Measurements from ENCODE around the gene TSPYL2.

TSPYL2 gene

DNA sequence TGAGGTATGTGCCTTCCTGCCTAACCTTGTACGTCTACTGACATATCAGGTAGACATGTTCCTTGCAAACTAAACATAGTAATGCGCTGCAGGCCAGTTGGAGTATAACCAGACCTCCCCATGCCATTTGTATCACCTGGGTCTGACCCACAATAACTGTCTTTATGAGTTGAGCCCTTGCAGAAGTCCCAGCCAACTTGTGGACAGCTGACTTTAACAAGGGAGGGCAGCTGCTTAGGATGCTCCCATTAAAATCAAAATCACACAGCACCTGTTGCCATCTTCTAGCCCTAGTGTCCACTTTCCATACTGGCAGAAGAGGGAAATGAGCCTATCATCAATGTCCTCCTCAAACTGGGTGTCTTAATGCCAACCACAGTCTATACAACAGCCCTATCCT, 53.4 kb downstream of the TSPYL2 start:
- H3K79me2 ChIP-seq (ENCODE audit: insufficient read depth, low read length): no peaks in the 10 kb centered on the region
- H3K4me3 ChIP-seq (ENCODE audit: low read depth, low read length, poor library complexity, severe bottlenecking): no peak overlapping the region
- no peak for TF ChIP-seq EZH2 (IDR thresholded peaks at IDR 0.05; ENCODE audit: borderline replicate concordance, low read length)
- TF ChIP-seq, protein P1, sequence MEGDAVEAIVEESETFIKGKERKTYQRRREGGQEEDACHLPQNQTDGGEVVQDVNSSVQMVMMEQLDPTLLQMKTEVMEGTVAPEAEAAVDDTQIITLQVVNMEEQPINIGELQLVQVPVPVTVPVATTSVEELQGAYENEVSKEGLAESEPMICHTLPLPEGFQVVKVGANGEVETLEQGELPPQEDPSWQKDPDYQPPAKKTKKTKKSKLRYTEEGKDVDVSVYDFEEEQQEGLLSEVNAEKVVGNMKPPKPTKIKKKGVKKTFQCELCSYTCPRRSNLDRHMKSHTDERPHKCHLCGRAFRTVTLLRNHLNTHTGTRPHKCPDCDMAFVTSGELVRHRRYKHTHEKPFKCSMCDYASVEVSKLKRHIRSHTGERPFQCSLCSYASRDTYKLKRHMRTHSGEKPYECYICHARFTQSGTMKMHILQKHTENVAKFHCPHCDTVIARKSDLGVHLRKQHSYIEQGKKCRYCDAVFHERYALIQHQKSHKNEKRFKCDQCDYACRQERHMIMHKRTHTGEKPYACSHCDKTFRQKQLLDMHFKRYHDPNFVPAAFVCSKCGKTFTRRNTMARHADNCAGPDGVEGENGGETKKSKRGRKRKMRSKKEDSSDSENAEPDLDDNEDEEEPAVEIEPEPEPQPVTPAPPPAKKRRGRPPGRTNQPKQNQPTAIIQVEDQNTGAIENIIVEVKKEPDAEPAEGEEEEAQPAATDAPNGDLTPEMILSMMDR (IDR thresholded peaks at IDR 0.05; ENCODE audit: low read length): no peak
- H3K4me1 ChIP-seq (ENCODE audit: insufficient read depth, low read length, severe bottlenecking): no peaks in the 10 kb centered on the region
- H3K9ac ChIP-seq (ENCODE audit: low read length): no peak overlapping the region
- H3F3A ChIP-seq (ENCODE audit: insufficient read depth, low read length): no peaks in the 10 kb centered on the region
- no peaks in the 10 kb centered on the region for H3K27me3 ChIP-seq (ENCODE audit: insufficient read depth, low read length)
- H3K27ac ChIP-seq (ENCODE audit: low read depth, low read length, poor library complexity, severe bottlenecking): no peak overlapping the region
- no peak overlapping the region for H2AFZ ChIP-seq (ENCODE audit: low read length)
- H4K20me1 ChIP-seq (ENCODE audit: insufficient read depth, low read length): no peaks in the 10 kb centered on the region
- H3K9me3 ChIP-seq (ENCODE audit: low read length): no peaks in the 10 kb centered on the region
- no peak overlapping the region for H3K4me2 ChIP-seq (ENCODE audit: low read length)
- H3K9me2 ChIP-seq (ENCODE audit: low read depth, low read length): no peaks in the 10 kb centered on the region
- no peaks in the 10 kb centered on the region for H3K36me3 ChIP-seq (ENCODE audit: insufficient read depth, low read length)
